GM21786 (cell line): ENCODE measurements around the gene CANX.
A peak's percentile ranks its signal among the peaks of the same experiment; 100 is the strongest.

ENCODE experiments used
- ATAC-seq: cut with Tn5 transposase; IDR thresholded peaks from one replicate; pipeline ENCODE4 v1.9.1; 2021; ENCODE audit not compliant: unreplicated experiment

CANX gene

GRCh38 chr5:179755022-179755421 is 56.3 kb downstream of the CANX start:
- no peak for ATAC-seq

GRCh38 chr5:179758955-179759354 is 60.2 kb downstream of the CANX start:
- ATAC-seq: no peak

GRCh38 chr5:179759581-179760551 is 61.1 kb downstream of the CANX start:
- ATAC-seq: no peak

- peak; percentile 40 for ATAC-seq
These were observed 63.5 kb downstream of the CANX start for GRCh38 chr5:179762079-179762780.

GRCh38 chr5:179762781-179763176 is 64.0 kb downstream of the CANX start:
- no peak for ATAC-seq

DNA sequence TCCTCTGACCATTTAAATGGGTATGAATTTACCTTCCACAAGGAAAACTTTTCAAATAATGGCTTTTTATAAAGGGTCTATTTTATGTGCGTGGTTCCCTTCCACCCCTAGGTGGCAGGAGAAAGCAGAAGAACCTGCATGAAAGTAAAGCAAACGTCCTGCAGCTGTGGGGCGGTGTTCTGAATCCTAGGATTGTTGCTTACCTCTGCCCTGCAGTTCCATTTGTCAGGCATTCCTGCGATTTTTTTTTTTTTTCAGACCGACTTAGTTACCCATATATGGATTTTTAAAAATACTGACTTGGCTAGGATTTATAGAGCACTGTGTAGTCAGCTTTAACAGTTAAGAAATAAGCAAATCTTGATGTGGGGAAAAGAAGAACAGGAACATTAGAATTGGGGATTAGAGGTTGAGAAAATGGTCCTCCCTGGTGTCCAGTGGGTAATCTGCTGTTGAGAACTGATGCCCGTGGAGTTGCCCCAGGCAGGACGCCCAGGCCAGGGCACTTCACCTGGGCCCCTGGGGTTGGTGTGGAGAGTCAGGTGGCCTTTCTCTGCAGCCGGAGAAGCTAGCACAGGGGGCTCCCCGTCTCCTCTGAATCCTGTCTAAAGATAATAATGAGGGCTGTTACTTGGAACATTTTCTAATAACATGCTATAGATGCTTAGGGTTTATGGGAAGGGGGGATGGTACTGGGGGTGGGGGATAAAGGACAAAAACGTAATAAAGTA is 64.6 kb downstream of the CANX start:
- ATAC-seq: peak; percentile 39

DNA sequence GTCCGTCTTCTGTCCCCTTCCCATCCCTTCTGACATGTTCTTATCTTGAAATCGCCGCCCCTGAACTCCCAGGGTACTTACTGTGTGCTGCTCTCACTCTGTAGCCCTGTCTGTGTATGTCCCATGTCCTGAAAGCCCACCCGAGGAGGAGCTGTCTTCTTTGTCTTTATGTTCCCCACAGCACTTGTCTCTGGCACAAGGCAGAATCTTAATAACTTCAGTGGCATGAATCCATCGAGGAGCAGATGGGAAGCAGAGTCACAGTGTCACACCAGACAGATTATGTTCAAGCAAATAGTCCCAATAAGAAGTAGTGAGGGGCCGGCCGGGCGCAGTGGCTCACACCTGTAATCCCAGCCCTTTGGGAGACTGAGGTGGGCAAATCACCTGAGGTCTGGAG is 65.3 kb downstream of the CANX start:
- ATAC-seq: no peak

DNA sequence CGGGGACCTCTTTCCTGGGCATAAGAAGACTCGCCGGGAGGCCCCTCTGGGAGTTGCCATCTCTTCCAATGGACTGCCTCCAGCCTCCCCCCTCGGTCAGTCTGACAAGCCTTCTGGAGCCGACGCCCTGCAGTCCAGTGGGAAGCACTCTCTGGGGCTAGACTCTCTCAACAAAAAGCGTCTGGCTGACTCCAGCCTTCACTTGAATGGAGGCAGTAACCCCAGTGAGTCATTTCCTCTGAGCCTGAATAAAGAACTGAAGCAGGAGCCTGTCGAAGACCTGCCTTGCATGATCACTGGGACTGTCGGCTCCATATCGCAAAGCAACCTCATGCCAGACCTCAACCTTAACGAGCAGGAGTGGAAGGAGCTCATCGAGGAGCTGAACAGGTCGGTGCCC is 66.6 kb downstream of the CANX start:
- ATAC-seq: no peak

- ATAC-seq: no peak
These were observed 67.4 kb downstream of the CANX start for GRCh38 chr5:179766021-179766725.

GRCh38 chr5:179766726-179767455 is 68.1 kb downstream of the CANX start:
- ATAC-seq: no peak

GRCh38 chr5:179767496-179768100 is 68.8 kb downstream of the CANX start:
- no peak for ATAC-seq

DNA sequence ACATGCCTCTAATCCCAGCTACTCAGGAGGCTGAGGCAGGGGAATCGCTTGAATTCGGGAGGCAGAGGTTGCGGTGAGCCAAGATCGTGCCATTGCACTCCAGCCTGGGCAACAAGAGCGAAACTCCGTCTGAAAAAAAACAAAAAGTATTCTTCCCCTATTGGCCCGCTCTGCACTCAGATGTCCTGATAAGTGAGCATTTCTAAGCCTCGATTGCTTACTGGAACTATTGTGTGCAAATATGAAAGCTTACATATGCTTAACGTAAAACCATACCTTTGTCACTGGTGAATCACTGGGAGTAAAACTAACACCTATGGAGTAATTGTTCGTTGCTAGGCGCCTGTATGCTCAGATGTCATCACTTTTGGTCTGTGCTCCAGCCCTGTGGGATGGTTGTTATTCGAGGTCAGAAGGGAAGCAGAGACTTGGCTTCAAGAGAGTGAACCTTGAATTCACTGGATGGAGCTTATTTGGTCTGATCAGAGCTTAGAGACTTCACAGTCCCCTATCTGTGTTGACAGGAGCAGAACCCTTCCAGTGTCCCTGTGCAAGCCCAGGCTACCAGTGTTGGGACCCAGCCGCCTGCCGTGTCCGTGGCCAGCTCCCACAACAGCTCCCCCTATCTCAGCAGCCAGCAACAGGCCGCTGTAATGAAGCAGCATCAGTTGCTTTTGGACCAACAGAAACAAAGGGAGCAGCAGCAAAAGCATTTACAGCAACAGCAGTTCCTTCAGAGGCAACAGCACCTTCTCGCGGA is 69.7 kb downstream of the CANX start:
- ATAC-seq: no peak

DNA sequence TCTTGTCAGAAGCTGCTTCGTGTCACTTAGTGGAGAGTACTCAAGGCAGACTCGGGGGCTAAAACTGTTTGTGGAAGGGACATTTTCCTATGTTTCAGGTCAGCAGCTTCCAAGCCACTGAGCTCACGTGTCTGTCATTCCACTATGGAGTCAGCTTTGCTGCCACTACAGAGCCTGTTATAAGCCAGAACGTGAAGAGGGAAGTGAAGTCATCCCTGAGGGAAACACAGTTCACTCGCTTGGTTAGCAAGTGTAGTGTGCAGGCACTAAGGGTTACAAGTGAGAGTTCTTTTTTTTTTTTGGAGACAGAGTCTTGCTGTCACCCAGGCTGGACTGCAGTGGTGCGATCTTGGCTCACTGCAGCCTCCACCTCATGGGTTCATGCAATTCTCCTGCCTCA is 70.5 kb downstream of the CANX start:
- no peak for ATAC-seq

DNA sequence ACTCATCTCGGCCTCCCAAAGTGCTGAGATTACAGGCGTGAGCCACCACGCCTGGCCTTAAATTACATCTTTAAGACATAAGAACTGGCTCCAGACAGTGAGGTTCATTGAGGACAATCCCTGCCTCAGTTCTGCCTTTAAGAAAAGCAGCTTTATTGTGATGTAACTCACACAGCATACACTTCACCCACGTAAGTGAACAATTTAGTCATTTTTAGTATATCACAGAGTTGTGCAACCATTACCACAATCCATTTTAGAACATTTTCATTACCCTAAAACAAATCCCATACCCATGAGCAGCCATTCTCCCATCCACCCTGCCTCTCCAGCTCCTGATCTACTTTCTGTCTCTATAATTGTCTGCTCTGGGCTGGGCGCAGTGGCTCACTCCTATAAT is 71.0 kb downstream of the CANX start:
- no peak for ATAC-seq

DNA sequence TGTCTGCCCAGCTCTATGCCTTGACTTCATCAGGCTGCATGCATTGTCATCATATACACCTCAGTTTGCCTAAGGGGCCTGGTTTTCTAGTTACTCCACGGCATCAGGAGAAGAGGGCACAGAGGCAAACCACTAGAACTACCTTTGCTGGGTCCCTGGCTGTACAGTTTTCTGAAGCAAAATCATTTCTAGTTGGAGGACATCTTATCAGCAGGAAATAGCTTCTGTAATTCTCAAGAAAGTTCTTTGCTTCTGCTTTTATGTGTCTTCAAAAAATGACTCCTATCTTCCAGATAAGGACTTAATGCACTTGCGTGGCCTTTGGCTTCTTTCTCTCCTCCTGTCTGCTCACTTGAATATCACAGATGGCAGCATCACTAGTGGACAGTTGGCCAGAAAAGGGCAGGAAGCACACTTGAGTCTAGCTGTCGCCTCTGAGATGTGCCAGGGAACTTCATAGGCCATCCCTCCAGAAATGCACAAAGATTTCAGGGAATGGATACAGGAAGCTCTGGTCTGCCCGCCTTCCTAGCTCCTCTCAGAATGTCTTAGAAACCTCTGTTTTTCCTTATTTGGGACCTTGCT is 72.6 kb downstream of the CANX start:
- no peak for ATAC-seq

GRCh38 chr5:179772351-179772750 is 73.6 kb downstream of the CANX start:
- ATAC-seq: no peak

DNA sequence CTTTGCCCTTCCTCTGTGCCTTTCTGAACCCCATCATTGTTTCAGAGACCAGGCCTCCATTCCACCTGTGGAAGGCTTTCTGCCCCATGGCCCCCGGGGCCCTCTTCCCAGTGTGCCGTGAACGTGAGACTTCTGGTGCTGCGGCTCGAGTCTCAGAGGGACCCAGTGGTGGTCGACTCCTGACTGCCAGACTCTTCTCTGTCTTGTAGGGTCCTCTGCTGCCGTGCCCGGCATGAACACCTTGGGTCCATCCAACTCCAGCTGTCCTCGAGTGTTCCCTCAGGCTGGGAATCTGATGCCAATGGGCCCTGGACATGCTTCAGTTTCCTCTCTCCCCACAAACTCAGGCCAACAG is 74.9 kb downstream of the CANX start:
- no peak for ATAC-seq

GRCh38 chr5:179774442-179774841 is 75.7 kb downstream of the CANX start:
- no peak for ATAC-seq

- ATAC-seq: no peak
These were observed 77.7 kb downstream of the CANX start for GRCh38 chr5:179776411-179776938.
